SJCRH30 (cell line): Measurements from ENCODE around the gene MYO18B. TPM values are rescaled to one million over a fixed set of nuclear protein-coding genes. Genes with fewer than 3 reads are reported as not detected.

ENCODE experiments used
- DNase-seq, 2 experiments: peaks; one replicate each; pipeline ENCODE4 v3.0.0-alpha.2; 2015 to 2020
- H3K27ac ChIP-seq: fragments of 250-450 bp; sonication (Bioruptor Pico); 2 replicates; pipeline ENCODE4 v1.5.1; 2020; ENCODE audit warnings: mild to moderate bottlenecking, moderate library complexity
- H3K27me3 ChIP-seq: fragments of 250-450 bp; sonication (Bioruptor Pico); 2 replicates; pipeline ENCODE4 v1.5.1; 2020; ENCODE audit warnings: mild to moderate bottlenecking, moderate library complexity
- H3K36me3 ChIP-seq: fragments of 250-450 bp; sonication (Bioruptor Pico); 2 replicates; pipeline ENCODE4 v1.5.1; 2020; ENCODE audit warnings: mild to moderate bottlenecking, moderate library complexity
- H3K4me1 ChIP-seq: fragments of 250-450 bp; sonication (Bioruptor Pico); 2 replicates; pipeline ENCODE4 v1.5.1; 2020; ENCODE audit warnings: mild to moderate bottlenecking, moderate library complexity
- H3K4me3 ChIP-seq: fragments of 250-450 bp; sonication (Bioruptor Pico); 2 replicates; pipeline ENCODE4 v1.5.1; 2020; ENCODE audit warnings: mild to moderate bottlenecking, moderate library complexity
- H3K9me3 ChIP-seq: fragments of 250-450 bp; sonication (Bioruptor Pico); replicated peaks from 2 replicates; pipeline ENCODE4 v1.5.1; 2020; ENCODE audit warnings: mild to moderate bottlenecking, moderate library complexity
- total RNA-seq: library from RNA; depleted of rRNA; stranded (reverse); fragments of >200 nt; shearing (Covaris generic); gene quantifications from 2 replicates; pipeline ENCODE4 v1.2.3, GENCODE V29; 2014

Gene MYO18B
- total RNA-seq, 1 experiment from 2014 or later: 40.6 TPM

DNA sequence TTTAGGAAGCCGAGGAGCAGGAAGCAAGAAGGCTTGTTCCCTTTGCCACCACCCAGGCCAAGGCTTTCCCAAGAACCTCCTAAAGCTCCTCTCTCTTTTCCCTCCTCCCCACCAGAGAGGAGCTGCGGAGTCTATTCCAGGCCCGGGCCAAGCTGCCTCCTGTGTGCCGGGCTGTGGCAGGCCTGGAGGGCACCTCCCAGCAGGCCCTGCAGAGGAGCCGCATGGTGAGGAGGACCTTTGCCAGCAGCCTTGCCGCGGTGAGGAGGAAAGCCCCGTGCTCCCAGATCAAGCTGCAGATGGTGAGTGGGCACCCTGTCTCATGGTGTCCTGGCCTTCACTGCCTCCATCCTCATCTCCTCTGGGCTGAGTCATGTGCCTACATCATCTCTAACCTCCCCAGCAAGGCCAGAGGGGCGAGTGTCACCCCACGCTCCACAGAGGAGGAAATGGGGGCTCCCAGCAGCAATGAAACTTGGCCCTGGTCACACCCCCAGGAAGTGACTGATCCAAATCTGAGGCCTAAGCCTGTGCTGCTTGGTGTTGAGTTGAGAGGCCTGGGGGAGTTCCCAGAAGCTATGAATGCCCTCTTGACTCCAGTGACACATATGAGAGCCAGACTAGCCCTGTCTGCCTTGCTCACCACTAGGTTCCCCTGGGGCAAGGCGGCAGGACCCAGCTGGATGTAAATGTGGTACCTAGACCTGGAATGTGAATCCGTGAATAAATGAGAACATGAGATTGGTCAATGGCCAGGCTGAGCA is 104.2 kb downstream of the MYO18B start:
- Histone ChIP-seq H3K27me3 (no peaks in the 10 kb centered on the region), H3K36me3 (peaks cover 87% of the 10 kb centered on the region), H3K4me3 (no peak overlapping the region), H3K27ac (no peak overlapping the region), H3K9me3 (no peaks in the 10 kb centered on the region), H3K4me1 (no peaks in the 10 kb centered on the region)
- no peak for DNase-seq

DNA sequence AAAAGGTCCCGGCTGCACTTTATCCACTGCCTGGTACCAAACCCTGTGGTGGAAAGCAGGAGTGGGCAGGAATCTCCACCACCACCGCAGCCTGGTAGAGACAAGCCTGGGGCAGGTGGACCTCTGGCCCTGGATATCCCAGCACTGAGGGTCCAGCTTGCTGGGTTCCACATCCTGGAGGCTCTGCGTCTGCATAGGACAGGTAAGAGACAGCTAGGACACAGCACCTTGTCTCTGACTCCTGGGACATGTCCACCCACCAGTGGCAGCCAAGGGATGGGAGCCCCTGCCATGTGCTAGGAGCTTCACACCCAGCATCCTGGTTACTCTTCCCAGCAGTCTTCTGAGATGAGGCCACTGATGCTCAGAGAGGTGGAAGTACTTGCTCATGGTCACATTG is 105.5 kb downstream of the MYO18B start:
- Histone ChIP-seq H3K4me1 (0 out of 2 replicates have a peak, but pooled peaks cover 3% of the 10 kb centered on the region), H3K36me3 (peaks cover 88% of the 10 kb centered on the region), H3K4me3 (no peak overlapping the region), H3K27ac (no peak overlapping the region), H3K9me3 (no peaks in the 10 kb centered on the region), H3K27me3 (no peaks in the 10 kb centered on the region)
- DNase-seq: no peak

DNA sequence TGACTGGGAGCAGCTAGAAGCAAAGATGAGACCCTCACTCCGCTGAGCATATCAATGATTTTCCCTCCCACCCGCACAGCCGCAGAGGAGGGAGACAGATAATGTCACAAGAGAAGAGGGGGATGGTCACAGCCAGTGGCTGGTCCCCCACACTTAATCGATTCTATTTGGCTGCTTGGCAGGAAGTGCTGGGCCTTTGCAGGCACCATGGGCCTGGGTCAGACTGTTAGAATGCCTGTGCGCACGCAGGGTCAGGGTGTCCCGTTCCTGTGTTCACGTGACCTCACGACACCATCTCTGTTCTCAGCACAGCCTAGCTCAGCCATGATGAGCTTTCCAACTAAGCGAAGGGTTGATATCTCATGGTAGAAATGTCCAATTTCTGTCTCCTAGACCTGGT is 107.0 kb downstream of the MYO18B start:
- DNase-seq: no peak
- 0 out of 2 replicates have a peak, but pooled peaks cover 3% of the 10 kb centered on the region for H3K4me1 ChIP-seq
- H3K27me3 ChIP-seq: no peaks in the 10 kb centered on the region
- H3K4me3 ChIP-seq: no peak overlapping the region
- H3K9me3 ChIP-seq: no peaks in the 10 kb centered on the region
- peaks cover 91% of the 10 kb centered on the region for H3K36me3 ChIP-seq
- no peak overlapping the region for H3K27ac ChIP-seq

DNA sequence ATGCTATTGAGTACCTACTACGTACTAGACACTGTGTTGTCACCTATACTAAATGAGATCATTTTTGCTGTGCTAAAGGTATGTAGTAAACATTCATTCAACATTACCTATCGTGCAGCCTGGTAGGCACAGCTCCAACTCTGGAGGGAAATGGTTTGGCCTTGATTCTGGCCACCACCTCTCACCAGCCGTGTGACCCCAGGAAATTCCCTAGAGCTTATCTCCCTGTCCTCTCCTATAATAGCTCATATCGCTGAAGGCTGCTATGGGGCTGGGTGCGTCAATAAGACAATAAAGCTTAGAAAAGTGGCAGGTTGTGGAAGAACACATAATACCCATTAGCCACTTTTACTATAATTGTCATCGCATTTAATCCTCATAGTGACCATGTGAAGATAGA is 107.5 kb downstream of the MYO18B start:
- H3K4me1 ChIP-seq: 0 out of 2 replicates have a peak, but pooled peaks cover 3% of the 10 kb centered on the region
- no peak overlapping the region for H3K27ac ChIP-seq
- H3K9me3 ChIP-seq: no peaks in the 10 kb centered on the region
- peaks cover 91% of the 10 kb centered on the region for H3K36me3 ChIP-seq
- DNase-seq: no peak
- no peaks in the 10 kb centered on the region for H3K27me3 ChIP-seq
- H3K4me3 ChIP-seq: no peak overlapping the region

DNA sequence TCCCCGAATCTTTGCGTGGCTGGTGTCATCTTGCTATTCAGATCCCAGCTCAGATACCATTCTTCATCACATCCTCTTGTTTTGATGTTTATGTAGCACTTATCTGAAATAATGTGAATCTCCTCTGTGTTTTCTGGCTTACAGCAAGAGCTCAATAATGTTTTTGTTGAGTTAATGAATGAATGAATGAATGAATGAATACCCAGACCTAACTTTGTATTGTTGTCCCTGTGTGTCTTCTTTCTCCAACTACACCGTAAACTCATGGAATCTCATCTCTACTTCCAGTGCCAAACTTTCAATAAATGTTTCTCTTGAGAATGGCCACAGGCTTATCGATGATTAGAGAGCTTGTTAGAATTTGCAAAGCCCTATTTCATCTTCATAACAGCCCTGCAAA is 110.2 kb downstream of the MYO18B start:
- Histone ChIP-seq H3K36me3 (peaks cover 92% of the 10 kb centered on the region), H3K27me3 (no peaks in the 10 kb centered on the region), H3K4me3 (no peak overlapping the region), H3K9me3 (no peaks in the 10 kb centered on the region), H3K4me1 (0 out of 2 replicates have a peak, but pooled peaks cover 3% of the 10 kb centered on the region), H3K27ac (no peak overlapping the region)
- DNase-seq: no peak

DNA sequence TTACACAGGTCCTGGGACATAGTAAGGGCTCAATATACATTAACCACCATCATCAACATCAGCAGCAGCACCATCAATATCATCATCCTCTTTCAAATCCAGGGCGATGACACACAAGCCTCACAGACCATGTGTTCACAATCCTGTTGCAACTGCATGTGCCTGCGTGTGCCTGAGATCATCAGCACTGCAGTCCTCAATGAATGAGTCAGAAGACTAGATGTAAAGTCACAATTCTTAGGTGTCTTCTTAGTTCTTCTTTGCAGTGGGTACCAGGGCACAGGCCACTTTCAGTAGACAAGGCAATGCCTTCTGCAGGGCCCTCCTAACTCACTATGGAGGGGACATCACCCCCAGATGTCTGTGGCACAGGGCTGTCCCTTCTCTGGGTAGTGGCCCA is 111.1 kb downstream of the MYO18B start:
- no peak for DNase-seq
- Histone ChIP-seq H3K36me3 (peaks cover 93% of the 10 kb centered on the region), H3K27ac (no peak overlapping the region), H3K4me3 (no peak overlapping the region), H3K27me3 (no peaks in the 10 kb centered on the region), H3K4me1 (0 out of 2 replicates have a peak, but pooled peaks cover 3% of the 10 kb centered on the region), H3K9me3 (no peaks in the 10 kb centered on the region)

DNA sequence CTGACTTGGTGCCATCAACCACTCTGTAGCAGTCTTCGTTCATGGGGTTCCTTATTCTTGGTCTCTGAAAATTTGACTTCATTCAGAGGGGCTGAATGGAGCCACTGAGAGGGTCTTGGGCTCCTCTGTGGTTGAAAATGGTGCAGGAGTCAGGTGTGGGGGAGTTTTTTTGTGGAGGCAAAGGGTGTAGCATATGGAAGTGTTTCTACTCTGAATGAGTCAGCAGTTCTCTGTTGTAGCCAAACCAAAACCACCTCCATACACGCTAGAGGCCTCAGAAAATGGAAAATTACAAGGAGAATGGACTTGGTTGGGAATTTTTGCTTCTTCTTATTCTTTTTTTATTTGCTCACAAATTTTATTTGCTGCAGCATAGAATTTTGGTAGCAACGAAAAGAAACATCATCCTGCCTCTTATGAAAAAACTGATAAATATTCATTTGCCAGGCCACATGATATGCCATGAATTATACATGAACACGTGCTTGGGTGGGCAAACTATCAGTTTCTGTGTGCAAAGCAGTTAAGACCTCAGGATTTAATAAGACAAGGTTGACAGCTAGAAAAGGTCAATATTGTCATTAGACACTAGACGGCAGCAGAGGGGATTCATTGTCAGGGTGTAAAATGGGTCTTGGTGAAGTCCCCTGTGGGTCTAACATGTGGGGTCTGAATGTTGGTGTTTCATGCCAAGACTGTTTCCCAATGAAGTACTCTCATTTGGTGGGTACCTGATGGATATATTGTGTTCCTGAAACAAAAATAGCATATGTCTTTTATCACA is 111.7 kb downstream of the MYO18B start:
- Histone ChIP-seq H3K4me3 (no peak overlapping the region), H3K27ac (no peak overlapping the region), H3K27me3 (no peaks in the 10 kb centered on the region), H3K9me3 (no peaks in the 10 kb centered on the region), H3K4me1 (0 out of 2 replicates have a peak, but pooled peaks cover 3% of the 10 kb centered on the region), H3K36me3 (peaks cover 93% of the 10 kb centered on the region)
- no peak for DNase-seq

DNA sequence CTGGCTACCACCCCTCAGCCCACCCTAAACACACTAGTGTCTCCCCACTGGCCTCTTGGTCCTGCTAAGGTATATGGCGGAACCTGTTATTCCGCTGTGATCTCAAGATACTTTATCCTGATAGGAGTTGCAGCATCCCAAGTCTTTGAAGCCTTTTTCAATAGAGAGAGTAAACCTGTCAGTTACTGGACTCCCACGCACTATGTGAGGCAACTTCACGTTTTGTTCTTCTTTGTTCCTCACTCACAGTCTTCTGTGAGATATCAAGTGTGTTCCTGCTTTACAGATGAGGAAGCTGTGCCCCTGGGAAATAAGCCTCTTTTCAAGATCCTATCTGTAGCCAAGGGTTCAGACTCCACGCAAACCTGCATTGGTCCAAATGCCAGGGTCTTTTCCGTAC is 127.8 kb downstream of the MYO18B start:
- H3K9me3 ChIP-seq: no peaks in the 10 kb centered on the region
- H3K4me3 ChIP-seq: no peak overlapping the region
- no peak for DNase-seq
- H3K4me1 ChIP-seq: no peaks in the 10 kb centered on the region
- no peak overlapping the region for H3K27ac ChIP-seq
- H3K27me3 ChIP-seq: no peaks in the 10 kb centered on the region
- H3K36me3 ChIP-seq: peaks cover 77% of the 10 kb centered on the region

DNA sequence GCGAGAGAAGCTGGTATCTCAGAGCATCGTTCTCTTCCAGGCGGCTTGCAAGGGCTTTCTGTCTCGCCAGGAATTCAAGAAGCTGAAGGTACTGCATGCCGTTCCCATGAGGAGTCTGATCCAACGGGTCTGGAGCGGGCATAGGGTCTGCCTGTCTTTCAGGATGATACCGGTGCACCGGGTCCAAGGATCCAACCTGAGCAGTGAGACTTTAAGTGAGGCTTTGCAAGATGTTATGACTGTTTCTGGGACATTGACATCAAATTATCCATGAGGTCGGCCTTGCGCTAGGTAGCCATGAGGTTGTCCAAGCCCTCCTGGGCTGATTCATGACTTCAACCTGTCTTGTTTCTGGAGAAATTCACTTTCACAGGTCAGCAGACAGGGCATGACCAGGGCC is 132.3 kb downstream of the MYO18B start:
- Histone ChIP-seq H3K4me1 (no peaks in the 10 kb centered on the region), H3K9me3 (no peaks in the 10 kb centered on the region), H3K27ac (no peak overlapping the region), H3K4me3 (no peak overlapping the region), H3K27me3 (no peaks in the 10 kb centered on the region), H3K36me3 (peaks cover 76% of the 10 kb centered on the region)
- DNase-seq: no peak

DNA sequence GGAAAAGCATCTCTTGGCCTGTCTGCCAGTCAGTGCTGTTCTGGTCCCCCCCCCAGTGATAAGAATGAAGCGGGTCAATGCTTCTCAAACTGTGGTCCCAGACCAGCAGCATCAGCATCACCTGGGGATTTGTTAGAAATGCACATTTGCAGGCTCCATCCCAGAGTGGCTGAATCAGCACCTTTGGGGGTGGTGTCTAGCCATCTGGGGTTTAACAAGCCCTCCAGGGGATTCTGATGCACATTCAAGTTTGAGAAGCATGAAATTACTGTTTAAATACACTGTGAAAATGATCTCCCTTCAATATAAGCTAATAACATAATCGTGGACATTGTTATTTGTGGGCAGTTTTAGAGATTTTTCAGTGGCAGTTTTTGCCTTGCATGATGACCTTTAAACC is 133.5 kb downstream of the MYO18B start:
- H3K4me1 ChIP-seq: no peaks in the 10 kb centered on the region
- peaks cover 77% of the 10 kb centered on the region for H3K36me3 ChIP-seq
- no peaks in the 10 kb centered on the region for H3K27me3 ChIP-seq
- no peak overlapping the region for H3K27ac ChIP-seq
- no peak overlapping the region for H3K4me3 ChIP-seq
- DNase-seq: no peak
- H3K9me3 ChIP-seq: no peaks in the 10 kb centered on the region

DNA sequence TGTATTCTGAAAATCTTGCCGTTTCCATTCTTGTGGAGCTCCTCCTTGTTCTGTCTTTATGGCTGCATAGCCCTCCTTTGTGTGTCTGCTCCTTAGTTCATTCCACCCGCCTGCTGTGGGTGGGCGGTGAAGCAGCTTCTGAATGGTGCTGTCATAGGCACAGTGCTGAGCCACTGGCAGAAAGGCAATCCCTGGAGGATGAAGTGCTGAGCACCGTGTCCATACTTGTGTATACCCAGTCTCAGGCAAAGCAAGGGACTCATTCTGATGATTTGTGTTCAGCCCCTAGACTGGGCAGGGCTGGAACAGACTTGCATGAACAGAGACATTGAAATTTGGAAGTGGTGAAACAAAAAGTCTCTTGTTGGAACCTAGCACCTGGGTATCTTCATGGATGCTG is 134.9 kb downstream of the MYO18B start:
- H3K4me1 ChIP-seq: no peaks in the 10 kb centered on the region
- no peaks in the 10 kb centered on the region for H3K9me3 ChIP-seq
- H3K4me3 ChIP-seq: no peak overlapping the region
- H3K27me3 ChIP-seq: no peaks in the 10 kb centered on the region
- peaks cover 82% of the 10 kb centered on the region for H3K36me3 ChIP-seq
- H3K27ac ChIP-seq: no peak overlapping the region
- no peak for DNase-seq

DNA sequence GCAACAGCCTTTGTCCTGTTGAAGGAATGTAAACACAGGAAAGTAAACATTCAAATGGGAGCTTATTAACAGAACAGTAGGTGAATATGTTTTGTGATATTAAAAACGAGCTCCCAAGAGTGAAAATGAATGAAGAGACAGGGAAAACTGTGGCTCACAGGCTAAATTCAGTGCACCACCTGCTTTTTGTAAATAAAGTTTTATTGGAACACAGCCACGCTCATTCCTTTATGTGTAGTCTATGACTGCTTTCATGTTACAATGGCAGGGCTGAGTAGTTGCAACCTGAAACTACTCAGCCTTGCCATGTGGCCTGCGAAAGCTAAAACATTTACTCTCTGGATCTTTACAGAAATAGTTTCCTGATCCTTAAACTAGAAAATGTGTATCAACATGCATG is 136.9 kb downstream of the MYO18B start:
- Histone ChIP-seq H3K4me1 (no peaks in the 10 kb centered on the region), H3K36me3 (peaks cover 73% of the 10 kb centered on the region), H3K27ac (no peak overlapping the region), H3K27me3 (no peaks in the 10 kb centered on the region), H3K4me3 (no peak overlapping the region), H3K9me3 (no peaks in the 10 kb centered on the region)
- no peak for DNase-seq

DNA sequence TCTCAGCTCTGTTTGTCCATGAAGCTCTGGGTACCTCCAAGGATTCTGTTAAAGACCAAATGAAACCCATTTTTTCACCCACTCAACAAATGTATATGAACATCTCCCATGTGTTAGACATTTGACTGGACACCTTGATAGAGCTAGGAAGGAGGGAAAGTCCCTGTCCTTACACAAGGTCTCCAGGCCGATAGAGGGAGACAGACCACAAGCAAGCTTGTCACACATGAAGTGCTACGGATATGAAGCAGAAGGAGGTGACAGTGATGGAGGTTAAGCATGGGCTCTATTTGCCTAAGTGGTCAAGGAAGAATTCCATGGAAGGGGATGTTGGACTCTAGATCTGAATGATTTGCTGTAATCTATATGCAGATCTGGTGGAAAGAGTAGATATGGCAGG is 138.5 kb downstream of the MYO18B start:
- Histone ChIP-seq H3K4me3 (no peak overlapping the region), H3K36me3 (peaks cover 57% of the 10 kb centered on the region), H3K27me3 (no peaks in the 10 kb centered on the region), H3K9me3 (no peaks in the 10 kb centered on the region), H3K4me1 (no peaks in the 10 kb centered on the region), H3K27ac (no peak overlapping the region)
- DNase-seq: no peak

DNA sequence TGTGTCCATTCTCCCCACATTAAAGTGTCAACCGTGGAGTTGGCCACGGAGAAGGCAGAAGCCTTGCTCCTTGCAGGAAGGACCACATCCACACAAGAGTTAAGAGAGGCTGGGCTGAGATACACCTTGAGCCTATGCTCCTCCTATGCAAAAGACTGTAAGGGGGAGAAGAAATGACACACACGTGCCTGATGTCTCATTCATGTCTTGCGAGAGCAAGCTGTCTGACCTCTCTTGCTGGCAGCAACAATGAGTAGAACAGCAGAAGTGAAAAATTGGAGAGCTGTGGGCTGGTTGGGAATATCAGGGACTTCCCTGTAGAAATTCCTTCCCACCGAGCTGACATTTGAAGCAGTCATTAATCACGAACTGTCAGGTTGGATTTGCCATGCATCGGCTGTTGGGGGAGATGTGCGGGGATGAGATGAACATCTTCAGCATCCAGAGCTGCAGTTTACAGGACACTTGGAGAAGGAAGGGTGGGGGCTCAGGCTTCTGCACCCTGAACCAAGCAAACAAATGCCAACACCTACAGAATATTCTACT is 139.3 kb downstream of the MYO18B start:
- Histone ChIP-seq H3K27ac (no peak overlapping the region), H3K27me3 (no peaks in the 10 kb centered on the region), H3K9me3 (no peaks in the 10 kb centered on the region), H3K36me3 (peaks cover 49% of the 10 kb centered on the region), H3K4me3 (no peak overlapping the region), H3K4me1 (no peaks in the 10 kb centered on the region)
- no peak for DNase-seq

DNA sequence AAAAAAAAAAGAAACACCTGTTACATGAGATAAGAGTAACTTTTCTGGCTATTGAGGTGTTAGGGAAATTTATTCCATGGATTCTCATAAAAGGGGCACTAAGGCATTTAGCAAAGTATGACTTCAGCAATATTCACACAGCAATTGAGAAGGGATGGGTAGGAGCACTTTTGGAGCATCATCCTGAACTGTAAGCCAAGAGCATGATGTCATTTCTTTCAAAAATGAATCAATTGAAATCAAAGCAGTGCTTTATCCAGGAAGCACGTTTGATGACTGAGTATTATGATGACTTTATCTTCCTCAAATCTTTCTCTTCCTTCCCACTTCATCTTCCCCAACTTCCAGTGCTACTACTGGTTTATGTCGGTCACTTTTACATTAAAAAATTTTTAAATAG is 140.4 kb downstream of the MYO18B start:
- no peaks in the 10 kb centered on the region for H3K27me3 ChIP-seq
- no peak overlapping the region for H3K4me3 ChIP-seq
- no peak for DNase-seq
- H3K36me3 ChIP-seq: peaks cover 48% of the 10 kb centered on the region
- H3K4me1 ChIP-seq: no peaks in the 10 kb centered on the region
- no peaks in the 10 kb centered on the region for H3K9me3 ChIP-seq
- no peak overlapping the region for H3K27ac ChIP-seq
